Measurements from ENCODE around the gene EML4.

The EML4 gene

GRCh38 chr2:42304059-42304713, 135.0 kb downstream of the EML4 start:
- no peak for DNase-seq (ENCODE audit: low read depth in 3 of 3)

- no peak for DNase-seq (ENCODE audit: low read depth in 3 of 3)
These were observed 138.0 kb downstream of the EML4 start for GRCh38 chr2:42307180-42307579.

- DNase-seq (ENCODE audit: low read depth in 3 of 3): no peak
These were observed 140.2 kb downstream of the EML4 start for GRCh38 chr2:42309366-42309765.

- no peak for DNase-seq (ENCODE audit: low read depth in 3 of 3)
These were observed 140.9 kb downstream of the EML4 start for GRCh38 chr2:42310007-42310515.

GRCh38 chr2:42312106-42312505, 143.0 kb downstream of the EML4 start:
- DNase-seq (ENCODE audit: low read depth in 3 of 3): no peak

GRCh38 chr2:42314892-42315468, 145.8 kb downstream of the EML4 start:
- DNase-seq (ENCODE audit: low read depth in 3 of 3): no peak

GRCh38 chr2:42315844-42316470, 146.8 kb downstream of the EML4 start:
- DNase-seq (ENCODE audit: low read depth in 3 of 3): no peak

GRCh38 chr2:42316910-42317309, 147.8 kb downstream of the EML4 start:
- DNase-seq (ENCODE audit: low read depth in 3 of 3): no peak

- DNase-seq (ENCODE audit: low read depth in 3 of 3): no peak
These were observed 148.3 kb downstream of the EML4 start for GRCh38 chr2:42317486-42317885.

- DNase-seq (ENCODE audit: low read depth in 3 of 3): no peak
These were observed 148.8 kb downstream of the EML4 start for GRCh38 chr2:42317945-42318344.

GRCh38 chr2:42319265-42319664, 150.1 kb downstream of the EML4 start:
- no peak for DNase-seq (ENCODE audit: low read depth in 3 of 3)

- no peak for DNase-seq (ENCODE audit: low read depth in 3 of 3)
These were observed 152.4 kb downstream of the EML4 start for GRCh38 chr2:42321452-42322064.

- no peak for DNase-seq (ENCODE audit: low read depth in 3 of 3)
These were observed 155.1 kb downstream of the EML4 start for GRCh38 chr2:42324244-42324643.

- no peak for DNase-seq (ENCODE audit: low read depth in 3 of 3)
These were observed 155.8 kb downstream of the EML4 start for GRCh38 chr2:42324949-42325348.

GRCh38 chr2:42325609-42326008, 156.5 kb downstream of the EML4 start:
- DNase-seq (ENCODE audit: low read depth in 3 of 3): no peak

- no peak for DNase-seq (ENCODE audit: low read depth in 3 of 3)
These were observed 158.0 kb downstream of the EML4 start for GRCh38 chr2:42327125-42327524.

GRCh38 chr2:42328148-42328833, 159.1 kb downstream of the EML4 start:
- no peak for DNase-seq (ENCODE audit: low read depth in 3 of 3)

- no peak for DNase-seq (ENCODE audit: low read depth in 3 of 3)
These were observed 159.8 kb downstream of the EML4 start for GRCh38 chr2:42328923-42329322.

- DNase-seq (ENCODE audit: low read depth in 3 of 3): no peak
These were observed 160.6 kb downstream of the EML4 start for GRCh38 chr2:42329736-42330135.

GRCh38 chr2:42331569-42332284, 162.6 kb downstream of the EML4 start:
- DNase-seq (ENCODE audit: low read depth in 3 of 3): no peak

GRCh38 chr2:42332575-42332974, 163.4 kb downstream of the EML4 start:
- DNase-seq (ENCODE audit: low read depth in 3 of 3): no peak

Measured in stimulated activated CD4-positive, alpha-beta T cell treated with anti-CD3 and anti-CD28 coated beads, TNF-alpha, amount 100 ng/mL, for 48 hours (primary cell).